GM21825 (cell line): Measurements from ENCODE around the gene GPR39.

Source experiments
- ATAC-seq: cut with Tn5 transposase; IDR thresholded peaks from one replicate; pipeline ENCODE4 v1.9.1; 2021; ENCODE audit warnings: mild to moderate bottlenecking, moderate library complexity; ENCODE audit not compliant: unreplicated experiment

The GPR39 gene

DNA sequence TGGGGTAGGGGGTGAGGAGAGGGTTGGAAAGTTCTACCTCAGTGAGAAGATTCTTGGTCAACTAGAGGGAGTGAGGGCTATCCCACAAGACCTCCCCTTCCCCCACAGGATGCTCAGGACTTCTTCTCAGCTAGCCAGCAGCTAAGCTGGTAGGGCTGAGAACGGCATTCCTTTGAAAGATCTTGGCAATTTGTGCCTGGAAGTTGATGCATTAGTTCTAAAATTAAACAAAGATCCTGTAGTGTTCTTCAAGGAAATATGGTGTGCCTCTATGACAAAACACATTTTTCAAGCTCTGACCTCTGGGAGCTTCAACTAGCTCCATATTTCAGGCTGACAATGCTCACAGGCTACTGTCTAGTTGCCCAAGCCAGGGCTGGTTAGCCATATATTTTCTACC is 251.1 kb downstream of the GPR39 start:
- ATAC-seq = no peak

DNA sequence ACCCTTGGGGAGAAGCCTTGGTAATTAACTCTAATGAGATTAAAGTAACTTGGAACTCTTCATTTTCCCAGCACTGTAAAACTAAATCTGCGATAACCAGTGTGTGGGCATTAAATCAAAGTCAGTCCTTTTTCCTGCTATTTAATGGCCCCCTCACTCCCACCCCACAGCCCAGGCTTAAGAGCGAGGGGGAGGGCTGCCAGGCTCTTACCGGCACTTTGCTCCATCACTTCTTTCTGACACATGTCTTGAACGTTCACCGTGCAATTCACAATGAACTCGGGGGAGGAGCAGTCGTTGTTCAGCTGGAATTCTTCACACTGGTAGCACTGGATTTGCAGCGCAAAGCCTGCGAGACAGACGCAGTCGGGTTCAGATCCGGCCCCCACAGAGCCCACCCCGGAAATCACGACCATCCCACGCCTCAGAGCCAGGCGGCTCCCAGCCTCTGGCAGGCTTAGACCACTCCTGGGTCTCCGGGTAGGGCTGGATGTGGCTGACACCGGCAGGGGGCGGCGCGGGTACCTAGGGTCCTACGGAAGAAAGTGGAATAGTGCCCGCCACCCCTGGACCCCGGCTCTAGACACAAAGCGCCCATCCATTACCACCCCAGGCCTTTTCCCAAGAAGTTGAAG is 251.7 kb downstream of the GPR39 start:
- ATAC-seq = no peak

DNA sequence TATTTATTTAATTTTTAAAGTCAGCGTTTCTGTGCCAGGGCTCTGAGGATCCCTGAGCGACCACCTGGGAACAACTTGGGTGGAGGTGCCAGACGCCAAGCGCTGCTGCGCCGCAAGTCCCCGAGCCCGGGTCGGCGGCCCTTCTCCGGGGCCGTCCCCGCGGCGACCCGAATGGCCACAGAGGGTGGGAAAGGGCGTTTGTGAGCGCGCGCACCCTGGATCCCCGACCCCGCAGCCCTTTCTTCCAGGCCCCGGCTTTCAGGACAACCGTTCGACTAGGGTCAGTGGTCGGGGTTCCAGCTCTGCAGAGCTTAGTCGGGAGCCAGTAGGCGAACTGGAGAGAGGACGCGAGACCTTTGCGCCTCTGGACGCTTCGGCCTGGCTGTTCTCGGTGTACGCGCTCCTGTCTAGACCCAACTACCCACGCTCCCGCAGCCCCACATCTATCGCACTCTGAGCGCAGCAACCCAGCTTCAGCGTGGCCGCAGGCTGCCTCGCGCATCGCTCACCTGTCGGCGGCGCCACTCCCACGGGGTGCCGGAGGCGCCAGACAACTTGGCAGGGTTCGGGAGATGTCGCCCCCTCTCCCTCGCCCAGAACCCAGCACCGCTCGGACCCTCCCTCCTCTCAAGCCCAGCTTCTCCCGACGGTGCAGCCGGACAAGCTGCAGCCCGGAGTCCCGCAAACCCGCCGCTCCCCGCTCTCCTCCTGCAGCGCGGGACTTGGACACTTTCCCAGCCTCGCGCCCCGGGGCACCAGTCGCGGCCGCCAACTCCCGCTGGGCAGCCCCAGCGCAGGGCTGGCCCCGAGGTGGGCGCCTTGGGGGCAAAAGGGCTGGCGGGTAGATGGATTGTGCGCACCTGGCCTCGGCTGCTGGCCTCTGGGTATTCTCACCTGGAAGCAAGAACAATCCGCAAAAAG is 252.6 kb downstream of the GPR39 start:
- ATAC-seq = no peak

DNA sequence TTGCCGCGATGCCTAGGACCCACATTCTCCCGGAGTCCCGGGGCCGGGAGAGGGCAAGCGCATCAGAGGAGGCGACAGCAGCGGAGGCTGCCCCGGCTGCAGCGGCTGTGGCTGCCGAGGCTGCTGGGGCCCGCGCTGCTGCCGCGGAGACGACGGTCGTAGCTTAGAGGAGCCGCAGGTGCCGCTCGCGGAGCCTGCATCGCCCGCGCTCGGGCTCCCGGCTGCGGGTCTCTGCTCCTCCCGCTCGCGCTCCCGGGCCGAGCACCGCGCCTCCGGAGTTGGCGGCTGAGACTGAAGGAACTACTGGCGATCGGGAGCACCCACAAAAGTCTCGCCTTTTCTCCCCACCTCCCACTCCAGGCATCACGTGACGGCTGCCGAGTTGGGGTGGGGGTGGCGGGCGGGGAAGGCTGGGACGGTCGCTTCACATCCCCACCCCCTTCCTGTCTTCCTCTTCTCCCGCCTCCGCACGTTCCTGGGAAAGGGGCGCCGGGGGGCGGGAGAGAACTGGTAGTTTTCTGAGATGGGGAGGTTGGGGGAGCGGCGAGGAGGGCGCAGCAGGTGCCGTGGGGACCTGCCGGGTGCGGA is 253.4 kb downstream of the GPR39 start, which contains the start of gene LYPD1:
Gene LYPD1 (minus strand): TSS at position 298 of the 588 bp plus-strand sequence. CDS start 273 bp downstream, at position 25.
- no peak for ATAC-seq

DNA sequence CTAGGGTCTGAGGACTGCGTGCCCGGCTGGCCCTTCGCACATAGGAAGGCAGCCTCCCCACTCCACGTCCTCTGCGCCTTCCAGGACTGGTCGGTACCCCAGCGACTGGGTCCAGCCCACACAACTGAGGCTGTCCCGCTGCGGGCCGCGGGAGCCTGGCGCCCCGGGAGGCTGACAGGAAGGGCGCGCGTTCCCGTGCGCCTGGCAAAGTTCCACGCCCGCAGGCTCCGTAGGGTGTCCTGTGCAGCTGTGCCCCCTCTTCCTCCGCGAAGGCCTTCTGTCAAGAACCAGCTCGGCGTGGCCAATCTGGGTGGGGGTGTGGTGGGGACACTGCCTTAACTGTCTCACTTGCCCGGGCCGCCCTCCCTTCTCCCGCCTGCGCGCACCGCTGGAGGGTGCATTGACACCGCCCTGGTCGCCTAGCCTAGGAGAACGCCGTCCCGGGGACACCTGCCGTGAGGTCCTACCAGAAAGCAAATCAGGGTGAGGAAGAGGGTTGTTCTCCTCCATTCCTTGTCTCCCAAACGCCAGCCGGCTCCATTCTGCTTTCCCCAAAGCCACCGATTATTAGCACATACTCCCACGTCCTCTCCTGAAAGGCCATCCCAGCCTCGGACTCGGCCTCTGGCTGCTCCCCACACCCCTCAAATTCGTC is 254.0 kb downstream of the GPR39 start:
- no peak for ATAC-seq

DNA sequence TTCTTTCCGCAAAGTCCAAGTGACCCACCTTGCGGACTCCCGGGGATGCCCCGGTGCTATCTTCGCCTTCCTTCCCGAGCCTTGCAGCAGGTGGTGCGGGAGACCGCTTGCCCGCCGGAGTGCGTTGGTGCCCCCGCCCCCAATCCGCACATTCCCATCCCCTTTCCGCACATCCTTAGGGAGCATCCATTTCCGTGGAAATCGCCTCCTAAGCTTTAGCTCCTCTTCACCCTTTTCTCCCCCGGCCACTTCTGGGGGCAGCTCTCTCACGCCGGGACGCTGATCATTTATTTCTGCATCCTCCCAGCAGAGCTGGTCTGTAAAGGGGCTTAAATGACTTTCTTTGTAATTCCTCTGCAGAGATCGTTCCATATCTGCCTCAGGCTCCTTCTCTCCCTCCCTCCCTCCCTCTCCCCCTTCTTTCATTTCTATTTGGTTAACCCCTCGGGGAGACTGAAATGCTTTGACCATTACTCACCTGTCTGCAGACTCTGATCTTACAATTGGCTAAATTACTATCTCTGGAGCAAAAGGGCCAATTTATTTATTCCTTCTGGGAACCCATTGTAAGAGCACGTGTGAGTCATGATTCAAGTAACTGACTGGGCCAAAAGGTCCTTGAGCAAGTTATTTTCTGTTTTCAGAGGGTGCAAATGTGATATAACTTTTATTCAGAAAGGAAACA is 254.7 kb downstream of the GPR39 start:
- ATAC-seq = no peak

DNA sequence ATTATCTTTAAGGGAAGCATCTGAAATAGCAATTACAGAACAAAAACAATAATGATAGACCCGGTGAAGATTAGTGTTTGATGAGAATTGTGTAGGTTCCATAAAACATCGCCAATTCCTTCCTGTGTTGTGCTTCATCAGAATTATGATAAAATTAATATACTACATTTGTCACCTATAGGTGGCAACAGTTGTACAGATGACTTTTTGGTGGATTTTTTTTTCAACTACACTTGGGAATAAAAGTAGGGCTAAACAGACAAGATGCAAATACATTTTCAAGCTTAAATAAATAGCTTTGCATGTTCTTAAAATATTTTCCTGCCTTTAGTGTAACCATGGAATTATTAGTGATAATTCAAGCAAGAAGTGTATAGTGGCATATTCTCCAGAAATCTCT is 260.4 kb downstream of the GPR39 start:
- no peak for ATAC-seq

DNA sequence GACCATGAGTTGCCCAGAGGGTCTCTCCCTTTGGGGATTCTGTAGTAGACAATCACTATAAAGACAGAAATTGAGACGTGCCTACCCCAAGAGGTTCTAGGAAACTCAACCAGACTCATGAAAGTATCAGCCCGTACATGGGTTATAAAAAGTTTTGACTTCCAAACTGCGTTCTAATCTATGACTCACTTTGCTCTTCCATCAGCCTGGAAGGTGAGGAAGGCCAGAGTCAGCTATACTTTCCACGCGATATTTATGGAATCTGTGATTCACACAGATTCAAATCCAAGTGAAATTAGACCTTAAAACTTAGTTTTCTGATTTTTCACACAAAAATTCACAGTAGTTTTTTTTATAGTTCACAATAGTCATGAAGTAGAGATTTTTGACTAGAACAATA is 261.1 kb downstream of the GPR39 start:
- ATAC-seq = no peak

DNA sequence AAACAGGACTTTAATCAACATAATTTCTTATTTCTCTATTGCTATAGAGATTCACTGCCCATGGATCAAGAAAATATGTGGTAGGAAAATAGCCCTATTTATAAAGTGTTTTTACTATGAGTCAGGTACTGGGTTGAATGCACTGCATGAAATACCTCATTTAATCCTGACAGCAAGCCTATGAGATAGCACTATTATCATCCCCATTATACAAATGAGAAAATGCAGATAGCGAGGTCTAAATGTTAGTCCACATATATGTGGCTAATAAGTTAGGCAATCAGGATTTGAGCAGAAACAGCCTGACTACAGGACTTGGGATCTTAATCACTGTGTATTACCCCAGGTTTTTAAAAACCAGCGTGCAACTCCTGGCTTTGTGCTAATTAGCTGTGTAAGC is 261.9 kb downstream of the GPR39 start:
- no peak for ATAC-seq

DNA sequence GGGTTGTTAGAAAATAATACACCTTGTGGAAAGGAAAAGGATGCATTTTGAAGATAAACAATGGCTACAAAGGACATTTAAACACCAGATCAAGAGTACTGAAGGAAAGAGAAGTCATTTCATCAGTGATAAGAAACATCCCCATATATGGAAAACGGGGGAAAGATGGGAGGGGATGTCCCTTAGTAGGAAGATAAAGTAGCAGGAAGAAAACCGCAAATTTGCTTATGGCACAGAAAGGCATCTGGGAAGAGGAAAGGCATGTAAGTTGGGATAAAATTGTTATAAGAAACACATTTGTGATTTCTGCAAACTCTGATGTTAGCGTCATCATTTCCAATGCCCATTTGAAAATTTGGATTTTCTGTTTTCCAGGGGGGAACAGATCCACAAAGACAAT is 263.9 kb downstream of the GPR39 start:
- no peak for ATAC-seq

DNA sequence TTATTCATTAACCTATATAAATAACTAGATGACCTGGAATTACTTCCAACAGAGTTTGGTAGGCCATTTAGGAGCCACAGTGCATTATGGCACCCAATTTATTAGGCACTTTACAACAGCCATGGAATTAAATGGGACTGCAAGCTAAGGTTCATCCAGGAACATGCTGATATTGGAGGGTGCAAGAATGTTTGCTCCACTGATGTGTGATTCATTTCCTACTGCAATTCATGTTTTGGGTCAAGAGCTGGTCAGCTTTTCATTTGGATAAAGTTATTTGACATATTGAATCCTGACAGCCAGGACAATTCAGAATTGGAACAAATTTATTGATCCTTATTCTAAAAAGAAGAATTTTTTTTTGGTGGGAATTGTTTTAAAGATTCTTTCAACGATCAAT is 265.2 kb downstream of the GPR39 start:
- ATAC-seq = no peak

DNA sequence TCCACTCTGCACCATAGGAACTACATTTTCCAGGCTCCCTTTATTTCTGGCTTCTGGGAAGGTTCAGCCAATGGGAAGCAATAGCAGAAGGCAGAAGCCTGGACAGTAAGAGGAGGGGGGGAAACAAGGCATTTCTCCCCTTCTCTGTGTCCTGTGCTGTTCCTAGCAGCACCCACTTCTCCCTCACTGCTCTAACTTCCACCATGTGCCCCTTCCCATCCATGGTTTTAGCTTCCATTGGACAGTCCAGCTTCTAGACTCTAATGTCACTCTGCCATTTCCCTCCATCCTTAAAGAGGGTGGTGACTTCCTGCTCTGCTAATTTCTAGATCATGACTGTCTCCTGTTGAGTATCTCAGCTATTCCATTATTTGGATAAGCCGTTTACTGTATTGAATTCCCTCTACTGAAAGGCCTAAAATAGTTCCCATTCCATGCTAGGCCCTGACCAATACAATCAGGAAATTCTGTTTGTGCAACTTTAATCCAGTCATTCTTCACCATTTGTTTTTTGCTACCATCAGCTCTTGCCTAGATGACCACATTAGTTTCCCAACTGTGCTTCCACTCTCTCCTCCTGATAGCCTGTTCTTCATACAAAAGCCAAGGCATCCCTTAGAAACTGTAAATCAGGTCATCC is 274.2 kb downstream of the GPR39 start:
- no peak for ATAC-seq

DNA sequence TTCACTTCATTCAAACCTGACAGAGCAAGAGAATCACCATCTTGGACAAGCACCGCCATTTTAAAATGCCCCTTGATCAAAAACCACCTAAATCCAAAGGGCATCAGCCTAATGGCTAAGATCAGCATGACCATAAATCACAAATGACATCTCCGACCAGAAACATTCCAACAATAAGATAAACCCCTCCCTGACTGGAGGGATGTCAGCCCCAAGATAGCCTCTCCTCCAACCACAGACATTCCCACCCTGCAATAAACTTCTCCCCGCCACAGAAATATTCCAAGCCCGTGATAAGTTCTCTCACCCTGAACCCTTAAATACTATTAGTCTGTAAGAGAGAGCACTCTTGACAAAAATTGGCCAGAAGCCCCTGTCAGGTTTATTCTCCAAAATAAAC is 275.0 kb downstream of the GPR39 start:
- ATAC-seq = no peak

DNA sequence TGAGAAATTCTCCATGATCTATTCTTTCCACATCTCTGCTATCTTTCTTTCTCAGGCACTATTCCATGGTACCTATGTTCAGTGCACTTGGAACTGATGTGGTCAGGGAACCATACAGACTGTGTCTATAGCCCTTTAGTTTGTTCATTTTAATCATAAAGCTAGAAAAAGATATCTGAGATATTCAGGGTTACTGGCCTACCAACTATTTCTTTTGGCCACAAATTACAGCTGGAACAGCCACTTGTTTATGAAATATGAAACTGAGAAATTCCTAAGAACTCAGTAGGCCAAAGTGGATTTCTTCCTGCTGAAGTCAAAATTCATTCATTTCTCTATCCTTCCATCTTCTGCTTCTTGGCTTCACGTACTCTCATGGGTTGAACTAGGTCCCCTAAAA is 276.2 kb downstream of the GPR39 start:
- no peak for ATAC-seq
